GM18909 (cell line): ENCODE results near the gene WHAMM.
"Not testable (repeated sequence)": the region's sequence is repeated elsewhere in the genome, so short reads cannot be mapped to it uniquely, and the experiment has no call there.

Experiments used
- ATAC-seq: cut with Tn5 transposase; IDR thresholded peaks from one replicate; pipeline ENCODE4 v1.9.1; 2021; ENCODE audit warnings: mild to moderate bottlenecking; ENCODE audit not compliant: unreplicated experiment, poor library complexity

The WHAMM gene

GRCh38 chr15:82802497-82802896 is 6.9 kb upstream of the WHAMM start:
- no peak for ATAC-seq

GRCh38 chr15:82803793-82804574 is 5.4 kb upstream of the WHAMM start:
- no peak for ATAC-seq

- no peak for ATAC-seq
Measured at GRCh38 chr15:82804575-82804949, 4.9 kb upstream of the WHAMM start.

- ATAC-seq: peak; percentile 61
Measured at GRCh38 chr15:82805994-82806406, 3.4 kb upstream of the WHAMM start, which contains the start of gene FSD2. FSD2 (minus strand) TSS chr15:82806069; CDS start chr15:82787390, 18,679 bp downstream.

- ATAC-seq: no peak
Measured at GRCh38 chr15:82807920-82808633, 1.4 kb upstream of the WHAMM start.

- no peak for ATAC-seq
Measured at GRCh38 chr15:82808634-82809041, 790 bp upstream of the WHAMM start.

GRCh38 chr15:82810061-82810889 is 847 bp downstream of the WHAMM start:
- ATAC-seq: peak; percentile 18

- no peak for ATAC-seq
Measured at GRCh38 chr15:82810890-82811426, 1.5 kb downstream of the WHAMM start.

GRCh38 chr15:82812994-82813393 is 3.6 kb downstream of the WHAMM start:
- ATAC-seq: no peak

GRCh38 chr15:82820128-82820527 is 10.7 kb downstream of the WHAMM start:
- no peak for ATAC-seq

GRCh38 chr15:82821396-82821795 is 12.0 kb downstream of the WHAMM start:
- ATAC-seq: not testable (repeated sequence)

- ATAC-seq: not testable (repeated sequence)
Measured at GRCh38 chr15:82821851-82822250, 12.4 kb downstream of the WHAMM start.

GRCh38 chr15:82823049-82823448 is 13.6 kb downstream of the WHAMM start:
- ATAC-seq: no peak

- no peak for ATAC-seq
Measured at GRCh38 chr15:82828075-82828474, 18.6 kb downstream of the WHAMM start.

- ATAC-seq: no peak
Measured at GRCh38 chr15:82829234-82829633, 19.8 kb downstream of the WHAMM start.

GRCh38 chr15:82830427-82831173 is 21.2 kb downstream of the WHAMM start:
- ATAC-seq: no peak

- no peak for ATAC-seq
Measured at GRCh38 chr15:82831894-82832600, 22.6 kb downstream of the WHAMM start.

- ATAC-seq: peak; percentile 90
Measured at GRCh38 chr15:82832601-82833361, 23.4 kb downstream of the WHAMM start.

GRCh38 chr15:82833362-82833682 is 23.9 kb downstream of the WHAMM start:
- ATAC-seq: no peak
